T-helper 22 cell (primary cell): Measurements from ENCODE around the gene SOX4.
"Not testable (repeated sequence)": the region's sequence is repeated elsewhere in the genome, so short reads cannot be mapped to it uniquely, and the experiment has no call there.

ENCODE experiments used
- DNase-seq: peaks from one replicate; pipeline ENCODE4 v3.0.0-alpha.2; 2020; ENCODE audit warnings: low read depth

The SOX4 gene

DNA sequence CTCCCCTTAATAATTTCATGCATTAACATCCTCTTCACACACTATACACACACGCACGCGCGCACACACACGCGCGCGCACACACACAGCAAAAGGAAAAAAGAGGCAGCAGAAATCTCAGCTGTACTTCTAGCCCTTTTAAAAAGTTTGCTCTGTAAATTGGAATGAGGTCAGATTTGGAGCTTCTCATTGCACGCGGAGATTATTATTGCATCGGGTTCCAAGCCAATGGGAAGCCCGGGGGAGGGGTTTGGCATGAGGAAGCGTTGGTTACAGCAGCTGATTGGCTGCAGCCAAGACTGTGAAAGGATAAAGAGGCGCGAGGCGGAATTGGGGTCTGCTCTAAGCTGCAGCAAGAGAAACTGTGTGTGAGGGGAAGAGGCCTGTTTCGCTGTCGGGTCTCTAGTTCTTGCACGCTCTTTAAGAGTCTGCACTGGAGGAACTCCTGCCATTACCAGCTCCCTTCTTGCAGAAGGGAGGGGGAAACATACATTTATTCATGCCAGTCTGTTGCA is at the start of gene SOX4:
Gene SOX4 (plus strand): TSS at position 340 of the 515 bp plus-strand sequence. CDS start 784 bp downstream, outside the sequence.
- peak; percentile 59 for DNase-seq

DNA sequence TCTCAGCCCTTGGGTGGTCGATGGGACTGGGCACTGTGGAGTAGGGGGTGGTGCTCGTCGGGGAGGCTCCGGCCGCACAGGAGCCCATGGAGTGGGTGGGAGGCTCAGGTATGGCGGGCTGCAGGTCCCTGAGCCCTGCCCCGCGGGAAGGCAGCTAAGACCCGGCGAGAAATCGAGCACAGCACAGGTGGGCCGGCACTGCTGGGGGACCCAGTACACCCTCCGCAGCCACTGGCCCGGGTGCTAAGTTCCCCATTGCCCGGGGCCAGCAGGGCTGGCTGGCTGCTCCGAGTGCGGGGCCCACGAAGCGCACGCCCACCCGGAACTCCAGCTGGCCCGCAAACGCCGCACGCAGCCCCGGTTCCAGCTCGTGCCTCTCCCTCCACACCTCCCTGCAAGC is 41.3 kb upstream of the SOX4 start:
- not testable (repeated sequence) for DNase-seq

- DNase-seq, result no peak
These were observed 39.3 kb upstream of the SOX4 start for GRCh38 chr6:21554286-21554685.

- no peak for DNase-seq
These were observed 38.4 kb upstream of the SOX4 start for GRCh38 chr6:21555197-21555596.

- DNase-seq, result no peak
These were observed 37.0 kb upstream of the SOX4 start for GRCh38 chr6:21556511-21556910.

DNA sequence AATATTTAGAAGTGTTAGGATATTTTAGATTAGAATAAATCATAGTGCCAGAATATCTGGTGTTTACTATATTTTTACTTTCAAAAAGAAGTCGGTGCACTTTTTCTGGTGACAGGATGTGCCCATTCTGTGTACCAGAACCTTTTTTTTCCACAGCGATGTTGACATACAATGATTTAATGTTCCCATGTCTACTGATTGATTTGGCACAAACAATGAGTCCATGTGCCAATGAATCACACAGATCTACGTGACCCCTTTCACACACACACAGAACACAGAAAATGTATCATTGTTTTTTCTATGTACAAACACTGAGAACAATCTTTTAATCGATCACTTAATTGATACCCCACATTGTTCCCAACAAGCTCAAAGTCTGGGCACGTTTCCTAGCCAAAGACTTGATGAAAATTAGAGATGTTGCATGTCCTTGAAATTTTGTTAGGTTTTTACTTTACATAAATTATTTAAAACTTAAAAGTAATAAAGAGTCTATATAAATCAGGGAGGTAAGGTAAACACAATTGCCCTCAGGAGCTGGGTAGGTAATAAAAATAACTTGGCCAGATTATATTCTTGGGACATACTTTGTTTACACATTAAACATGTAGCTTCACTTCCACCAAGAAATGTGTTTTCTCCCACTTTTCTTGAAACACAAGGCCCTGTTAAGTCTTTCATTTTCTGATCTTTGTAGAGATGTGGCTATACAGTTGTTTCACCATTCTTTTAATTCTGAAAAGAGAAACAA is 36.4 kb upstream of the SOX4 start:
- DNase-seq, result no peak

DNA sequence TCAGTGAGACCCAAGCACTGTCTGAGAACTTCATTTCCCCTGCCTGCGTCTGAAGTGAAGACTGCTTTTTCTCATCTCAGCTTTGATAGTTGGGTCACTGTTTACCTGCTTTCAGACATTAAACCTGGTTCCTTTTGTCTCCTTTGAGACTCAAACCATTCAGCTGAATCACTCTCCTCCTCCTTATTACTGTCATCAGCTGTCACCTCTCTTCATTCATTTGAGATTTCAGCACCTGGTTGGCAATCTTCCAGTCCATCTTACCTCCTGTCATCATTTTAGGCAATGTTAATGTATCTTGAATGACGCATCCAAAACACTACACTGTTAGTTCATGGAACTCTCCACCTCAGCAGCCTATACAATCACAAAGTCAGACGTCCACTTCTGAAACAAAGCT is 34.3 kb upstream of the SOX4 start:
- DNase-seq, result no peak

DNA sequence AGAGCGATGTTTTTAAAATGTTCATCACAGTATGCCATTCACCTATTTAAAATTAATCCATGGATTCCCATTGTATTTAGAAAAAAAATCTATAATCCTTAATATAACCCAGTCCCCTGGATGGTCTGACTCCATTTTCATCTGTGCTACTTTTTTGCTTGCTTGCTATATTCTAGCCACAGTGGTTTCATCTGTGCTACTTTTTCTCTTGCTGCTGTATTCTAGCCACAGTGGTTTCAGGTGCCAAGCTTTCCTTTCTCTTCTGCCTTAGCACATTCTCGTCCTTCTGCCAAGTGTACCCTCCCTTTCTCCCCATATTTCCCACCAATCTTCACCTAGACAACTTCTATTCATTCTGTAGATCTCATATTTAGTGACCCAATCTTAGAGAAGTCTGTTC is 33.3 kb upstream of the SOX4 start:
- DNase-seq, result no peak

- no peak for DNase-seq
These were observed 28.1 kb upstream of the SOX4 start for GRCh38 chr6:21565431-21565830.

DNA sequence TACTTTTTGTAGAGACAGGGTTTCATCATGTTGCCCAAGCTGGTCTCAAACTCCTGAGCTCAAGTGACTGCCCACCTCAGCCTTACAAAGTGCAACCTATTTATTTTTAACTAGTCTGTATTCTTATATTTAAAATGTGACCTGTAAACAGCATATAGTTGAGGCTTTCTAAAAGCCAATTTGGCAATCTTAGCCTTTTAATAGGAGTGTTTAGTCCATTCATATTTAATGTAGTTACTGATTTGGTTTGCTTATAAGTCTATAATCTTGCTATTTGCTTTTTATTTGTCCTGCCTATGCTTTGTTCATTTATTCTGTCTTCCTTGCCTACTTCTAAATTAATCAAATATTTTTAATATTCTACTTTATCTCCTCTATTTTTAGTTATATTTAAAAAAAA is 15.0 kb upstream of the SOX4 start:
- no peak for DNase-seq

DNA sequence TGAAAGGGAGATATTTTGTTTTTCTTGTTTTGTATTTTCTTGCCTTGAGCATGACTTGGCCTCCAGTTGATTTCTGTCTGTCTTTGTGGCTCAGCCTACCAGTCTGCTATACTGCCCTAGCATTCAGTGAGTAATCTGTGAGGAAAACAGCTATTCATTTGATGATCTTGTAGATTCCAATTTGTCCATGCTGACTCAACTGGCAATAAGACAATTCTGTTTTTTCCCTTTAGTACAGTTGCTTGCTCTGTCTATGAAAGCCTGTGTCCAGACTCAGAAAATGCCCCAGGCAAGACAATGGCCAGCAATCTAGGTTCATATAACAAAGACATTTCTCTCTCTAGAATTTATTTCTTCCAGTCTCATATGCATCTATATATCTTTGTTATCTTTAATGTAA is 10.9 kb upstream of the SOX4 start:
- no peak for DNase-seq

- no peak for DNase-seq
These were observed 7.3 kb upstream of the SOX4 start for GRCh38 chr6:21586300-21586699.

- no peak for DNase-seq
These were observed 6.8 kb upstream of the SOX4 start for GRCh38 chr6:21586740-21587178.

- no peak for DNase-seq
These were observed 6.2 kb upstream of the SOX4 start for GRCh38 chr6:21587179-21587960.

GRCh38 chr6:21587961-21588480 is 5.5 kb upstream of the SOX4 start:
- no peak for DNase-seq

- no peak for DNase-seq
These were observed 4.8 kb upstream of the SOX4 start for GRCh38 chr6:21588481-21589351.

DNA sequence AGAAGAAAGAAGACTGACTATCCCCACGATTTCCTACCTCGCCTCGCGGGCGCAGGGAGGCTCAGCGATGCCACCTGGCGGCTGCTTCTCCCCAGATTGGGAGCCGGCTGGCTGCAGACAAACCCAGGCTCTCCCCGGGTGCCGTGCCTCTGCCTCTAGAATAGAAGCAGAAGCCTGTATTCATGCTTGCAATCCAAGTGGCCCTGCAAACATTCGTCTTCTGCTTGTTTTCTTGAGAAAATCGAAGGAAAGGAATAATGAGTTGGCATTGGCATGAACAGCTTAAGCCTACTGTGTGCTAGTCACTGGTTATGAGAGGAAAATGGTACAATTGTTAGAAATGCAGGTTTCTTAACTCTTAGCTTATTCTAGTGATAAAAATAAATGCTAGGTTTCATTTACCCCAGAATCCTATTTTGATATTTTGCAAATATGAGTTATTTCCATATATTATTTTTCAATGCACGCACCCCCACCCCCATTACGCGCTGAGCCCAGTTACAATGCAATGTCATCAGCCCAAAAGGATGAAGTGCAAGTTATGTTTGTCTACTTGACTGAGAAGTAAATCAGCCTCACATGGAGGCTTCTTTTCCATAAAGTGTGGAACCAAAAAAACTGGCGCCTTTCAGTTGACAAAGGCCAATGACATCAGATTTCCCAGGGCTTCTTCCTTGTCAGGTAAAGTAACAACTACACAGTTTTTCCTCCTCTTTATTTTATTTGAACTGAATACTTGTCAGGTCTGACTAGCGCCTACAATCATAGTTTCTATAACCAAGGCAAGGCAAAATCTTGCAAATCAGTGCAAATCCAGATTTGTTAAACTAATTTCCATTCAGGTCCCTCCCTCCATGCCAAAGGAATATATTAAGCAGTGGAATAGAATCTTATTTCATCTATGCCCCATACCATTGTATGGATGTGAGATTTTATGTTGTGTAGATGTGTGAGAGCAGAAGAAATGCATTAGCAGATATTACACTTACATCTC is 3.9 kb upstream of the SOX4 start:
- no peak for DNase-seq

DNA sequence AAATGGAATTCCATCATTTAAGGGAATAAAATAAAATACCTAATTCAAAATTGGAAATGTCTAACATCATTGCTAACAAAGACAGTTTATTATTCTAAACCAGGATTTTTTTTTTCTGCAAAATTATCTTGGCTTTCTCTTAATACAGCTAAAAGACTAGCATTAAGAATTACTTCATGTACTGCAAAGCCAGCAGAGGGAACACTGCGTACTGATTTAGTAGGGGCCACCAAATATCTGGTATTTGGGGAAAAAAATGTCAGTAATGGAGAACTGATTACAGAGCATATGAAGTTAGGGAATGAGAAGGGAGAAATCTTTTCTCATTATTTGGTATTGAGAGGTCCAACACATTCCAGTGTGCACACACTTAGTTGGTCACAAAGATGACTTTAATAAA is 3.2 kb upstream of the SOX4 start:
- DNase-seq, result no peak

GRCh38 chr6:21591446-21591845 is 2.1 kb upstream of the SOX4 start:
- no peak for DNase-seq

DNA sequence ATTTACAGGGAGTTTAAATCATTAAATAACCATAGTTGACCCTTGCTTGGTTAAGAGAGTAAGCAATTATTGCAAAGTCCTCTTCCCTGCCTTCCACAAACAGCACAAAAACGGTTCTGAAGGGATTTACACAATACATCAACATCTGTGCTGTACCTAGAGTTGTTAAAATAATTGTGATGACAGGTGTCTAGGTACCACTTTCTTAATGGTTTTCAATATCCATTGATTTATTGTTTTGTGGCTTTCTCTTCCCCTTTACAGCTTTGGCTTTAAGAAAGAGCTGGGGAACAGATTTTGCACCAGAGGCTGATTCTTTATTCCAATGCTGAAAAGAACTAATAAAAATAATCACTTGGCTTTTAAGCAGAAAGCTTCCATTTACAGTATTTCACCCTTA is 598 bp upstream of the SOX4 start:
- DNase-seq, result no peak

GRCh38 chr6:21593927-21594415 is 420 bp downstream of the SOX4 start:
- DNase-seq, result no peak
